ENCODE measurements around the gene ACR.
"Not testable (repeated sequence)": the region's sequence is repeated elsewhere in the genome, so short reads cannot be mapped to it uniquely, and the experiment has no call there.

ACR gene

DNA sequence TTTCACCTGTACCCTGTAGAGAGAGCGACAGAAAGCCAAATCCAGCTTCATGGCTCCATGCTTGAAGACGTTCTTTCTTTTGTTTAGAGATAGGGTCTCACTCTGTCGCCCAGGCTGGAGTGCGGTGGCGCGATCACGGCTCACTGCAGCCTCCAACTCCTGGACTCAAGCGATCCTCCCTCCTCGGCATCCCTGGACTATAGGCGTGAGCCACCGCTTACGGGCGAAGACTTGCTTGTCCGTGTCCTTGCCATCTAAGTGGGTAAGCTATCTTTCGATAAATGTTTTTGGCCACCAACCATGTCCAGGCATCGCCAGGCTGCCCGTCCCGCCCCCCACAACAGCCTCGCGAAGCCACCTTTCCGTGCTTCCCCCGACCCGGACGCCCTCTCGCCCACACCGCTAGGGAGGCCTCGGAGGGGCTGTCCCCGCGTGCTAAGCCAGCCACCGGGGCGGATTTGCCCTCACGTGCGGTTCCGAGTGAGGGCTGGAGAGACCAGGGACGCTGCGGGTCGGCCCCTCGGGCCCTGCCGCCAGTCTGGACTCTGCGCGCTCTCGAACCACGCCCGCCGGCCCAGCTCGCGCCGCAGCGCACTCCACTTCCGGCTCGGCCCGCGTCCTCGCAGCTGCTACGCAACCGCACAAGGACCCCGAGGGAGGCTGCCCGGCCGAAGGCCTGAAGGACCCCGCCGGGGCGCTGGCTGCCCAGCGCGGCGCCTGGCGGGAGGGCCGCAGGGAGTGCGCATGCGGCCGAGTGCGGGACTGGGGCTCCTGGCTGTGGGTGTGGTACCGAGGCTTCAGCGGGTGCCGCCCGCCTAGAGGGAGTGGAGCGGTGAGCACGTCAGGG is 45.3 kb downstream of the ACR start, which contains the start of gene RABL2B:
RABL2B (minus strand) TSS at position 604 of the 847 bp plus-strand sequence. CDS start 1,342 bp downstream, outside the sequence.
- DNase-seq, result peak; percentile 78 to 93 (median 83)

GRCh38 chr22:50783880-50784276 is 45.9 kb downstream of the ACR start:
- not testable (repeated sequence) for DNase-seq

- DNase-seq, result not testable (repeated sequence)
Observed at GRCh38 chr22:50785289-50785688, 47.3 kb downstream of the ACR start.

GRCh38 chr22:50786936-50787335 is 48.9 kb downstream of the ACR start:
- not testable (repeated sequence) for DNase-seq

All from stimulated activated naive CD4-positive, alpha-beta T cell (primary cell).